PC-3 (cell line): ENCODE data around the gene KRTAP4-3. TPM values are rescaled to one million over a fixed set of nuclear protein-coding genes. Genes with fewer than 3 reads are reported as not detected.
"Not testable (repeated sequence)": the region's sequence is repeated elsewhere in the genome, so short reads cannot be mapped to it uniquely, and the experiment has no call there.

Experiments used
- ATAC-seq: fragments of 200-7000 bp; cut with Tn5 transposase; 2 replicates; pipeline ENCODE4 v1.9.1; 2020; ENCODE audit warnings: mild to moderate bottlenecking, moderate library complexity
- BruUV-seq: library from RNA; stranded (reverse); fragments of 400-500 nt; replicated peaks from 2 replicates; lab custom pipeline; 2021; lab: Mats Ljungman, UMichigan
- CTCF ChIA-PET: fragments of 300-600 bp; sonication (Branson Sonifier 250); formaldehyde crosslinking; loops from one replicate; lab custom pipeline; 2022; ENCODE audit warnings: antibody characterized with exemption; lab: Charles Lee
- POLR2A ChIA-PET: fragments of 300-600 bp; sonication (Branson Sonifier 250); formaldehyde crosslinking; loops from one replicate; lab custom pipeline; 2022; ENCODE audit warnings: antibody characterized with exemption; ENCODE audit not compliant: unreplicated experiment; lab: Charles Lee
- DNase-seq: peaks from one replicate; pipeline ENCODE4 v3.0.0-alpha.2; 2015
- H2AFZ ChIP-seq: fragments of 300-600 bp; sonication (generic); 2 replicates; pipeline ENCODE4 v1.6.0; 2016; ENCODE audit warnings: antibody characterized with exemption, low read length
- H3F3A ChIP-seq: fragments of 300-600 bp; sonication (generic); one replicate; pipeline ENCODE4 v1.6.0; 2017; ENCODE audit warnings: antibody characterized with exemption, low read length, control low read depth, mild to moderate bottlenecking; ENCODE audit not compliant: unreplicated experiment
- H3K27ac ChIP-seq: fragments of 300-600 bp; sonication (generic); 2 replicates; pipeline ENCODE4 v1.5.1; 2016; ENCODE audit warnings: mild to moderate bottlenecking, low read length
- H3K27me3 ChIP-seq: fragments of 300-600 bp; sonication (generic); 2 replicates; pipeline ENCODE4 v1.6.1; 2016; ENCODE audit warnings: low read length, mixed read lengths
- H3K36me3 ChIP-seq: fragments of 300-600 bp; sonication (generic); 2 replicates; pipeline ENCODE4 v1.6.1; 2016; ENCODE audit warnings: low read depth, mixed run types, low read length, mixed read lengths
- H3K4me1 ChIP-seq: fragments of 300-600 bp; sonication (generic); 2 replicates; pipeline ENCODE4 v1.5.1; 2016; ENCODE audit warnings: low read length; ENCODE audit not compliant: insufficient read depth
- H3K4me2 ChIP-seq: fragments of 300-600 bp; sonication (generic); 2 replicates; pipeline ENCODE4 v1.6.0; 2016; ENCODE audit warnings: low read length
- H3K4me3 ChIP-seq: fragments of 300-600 bp; sonication (generic); 2 replicates; pipeline ENCODE4 v1.5.1; 2016; ENCODE audit warnings: mild to moderate bottlenecking, low read length, mixed read lengths
- H3K79me2 ChIP-seq: fragments of 300-600 bp; sonication (generic); 2 replicates; pipeline ENCODE4 v1.6.1; 2017; ENCODE audit warnings: low read length, mixed read lengths
- H3K9ac ChIP-seq: fragments of 300-600 bp; sonication (generic); 2 replicates; pipeline ENCODE4 v1.6.0; 2016; ENCODE audit warnings: mild to moderate bottlenecking, low read length
- H3K9me2 ChIP-seq: fragments of 300-600 bp; sonication (generic); replicated peaks from 2 replicates; pipeline ENCODE4 v1.6.1; 2016; ENCODE audit warnings: mixed run types, low read length, mixed read lengths
- H3K9me3 ChIP-seq: fragments of 300-600 bp; sonication (generic); 2 replicates; pipeline ENCODE4 v1.6.1; 2016; ENCODE audit warnings: low read length, mixed read lengths
- H4K20me1 ChIP-seq: fragments of 300-600 bp; sonication (generic); 2 replicates; pipeline ENCODE4 v1.6.1; 2016; ENCODE audit warnings: low read length, mixed read lengths
- EZH2 ChIP-seq: fragments of 300-600 bp; sonication (generic); IDR thresholded peaks from one replicate; pipeline ENCODE4 v1.6.1; 2017; ENCODE audit warnings: antibody characterized with exemption, mild to moderate bottlenecking, low read length; ENCODE audit not compliant: unreplicated experiment
- EZH2phosphoT487 ChIP-seq: fragments of 300-600 bp; sonication (generic); IDR thresholded peaks from 2 replicates; pipeline ENCODE4 v1.6.1; 2018; ENCODE audit warnings: mild to moderate bottlenecking, antibody characterized with exemption, low read length, borderline replicate concordance
- intact Hi-C: fragments of 100-400 bp; cut with micrococcal nuclease; formaldehyde crosslinking; loops from 2 replicates; pipeline ENCODE4 v1.9.0; 2023
- total RNA-seq: library from RNA; depleted of rRNA; stranded (reverse); fragments of >200 nt; gene quantifications from 2 replicates; pipeline ENCODE4 v1.2.3, GENCODE V29; 2014
- TF ChIP-seq, protein P1 (sequence below): fragments of 300-600 bp; sonication (generic); conservative IDR thresholded peaks from 2 replicates; pipeline ENCODE4 v1.5.1; 2017; ENCODE audit warnings: antibody characterized with exemption, low read depth, mild to moderate bottlenecking, low read length

KRTAP4-3 gene
- total RNA-seq, 1 experiment from 2014 or later: not detected

DNA sequence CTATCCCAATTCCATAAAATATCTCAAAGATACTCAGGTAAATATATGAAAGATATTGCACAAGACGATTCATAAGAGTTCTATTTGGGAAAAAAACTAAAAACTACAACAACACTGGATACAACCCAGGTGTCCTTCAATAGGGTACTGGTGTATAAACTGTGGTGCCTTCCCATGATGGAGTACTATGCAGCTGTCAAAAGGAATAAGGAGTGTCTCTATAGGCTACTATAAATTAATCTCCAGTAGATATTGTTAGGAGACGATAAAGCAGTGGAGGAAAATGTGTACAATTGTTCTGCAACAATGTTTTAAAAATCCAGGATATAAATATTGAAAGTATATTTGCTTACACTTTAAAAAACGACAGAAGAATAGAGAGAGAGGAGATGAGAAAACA, 41.6 kb downstream of the KRTAP4-3 start:
- intact Hi-C loops: no loop called here
- H2AFZ ChIP-seq: no peak overlapping the region
- no TSS peak for BruUV-seq
- H3K4me3 ChIP-seq: no peak overlapping the region
- no peak for TF ChIP-seq EZH2
- H3F3A ChIP-seq: peaks cover under 1% of the 10 kb centered on the region
- no peak overlapping the region for H3K9ac ChIP-seq
- ATAC-seq: no peak
- no peaks in the 10 kb centered on the region for H4K20me1 ChIP-seq
- H3K9me2 ChIP-seq: no peaks in the 10 kb centered on the region
- H3K36me3 ChIP-seq: no peaks in the 10 kb centered on the region
- no peaks in the 10 kb centered on the region for H3K79me2 ChIP-seq
- H3K27ac ChIP-seq: no peak overlapping the region
- DNase-seq: no peak
- POLR2A ChIA-PET: no interaction called here
- H3K4me1 ChIP-seq: peaks cover 9% of the 10 kb centered on the region
- H3K9me3 ChIP-seq: no peaks in the 10 kb centered on the region
- no peaks in the 10 kb centered on the region for H3K27me3 ChIP-seq
- H3K4me2 ChIP-seq: no peak overlapping the region
- CTCF ChIA-PET: no interaction called here

- no peak overlapping the region for H2AFZ ChIP-seq
- CTCF ChIA-PET: no interaction called here
- H3K79me2 ChIP-seq: no peaks in the 10 kb centered on the region
- POLR2A ChIA-PET: interaction anchor here (0.7 kb wide), 1 partner anchor 403 kb away, joined by 3 read pairs; no protein-coding TSS in a partner anchor
- no peaks in the 10 kb centered on the region for H3F3A ChIP-seq
- H3K9me2 ChIP-seq: no peaks in the 10 kb centered on the region
- no peak overlapping the region for H3K9ac ChIP-seq
- BruUV-seq: no TSS peak
- ATAC-seq (no peak), DNase-seq (no peak)
- no peaks in the 10 kb centered on the region for H3K27me3 ChIP-seq
- no peaks in the 10 kb centered on the region for H4K20me1 ChIP-seq
- TF ChIP-seq EZH2 (no peak), EZH2phosphoT487 (no peak)
- TF ChIP-seq, protein P1, sequence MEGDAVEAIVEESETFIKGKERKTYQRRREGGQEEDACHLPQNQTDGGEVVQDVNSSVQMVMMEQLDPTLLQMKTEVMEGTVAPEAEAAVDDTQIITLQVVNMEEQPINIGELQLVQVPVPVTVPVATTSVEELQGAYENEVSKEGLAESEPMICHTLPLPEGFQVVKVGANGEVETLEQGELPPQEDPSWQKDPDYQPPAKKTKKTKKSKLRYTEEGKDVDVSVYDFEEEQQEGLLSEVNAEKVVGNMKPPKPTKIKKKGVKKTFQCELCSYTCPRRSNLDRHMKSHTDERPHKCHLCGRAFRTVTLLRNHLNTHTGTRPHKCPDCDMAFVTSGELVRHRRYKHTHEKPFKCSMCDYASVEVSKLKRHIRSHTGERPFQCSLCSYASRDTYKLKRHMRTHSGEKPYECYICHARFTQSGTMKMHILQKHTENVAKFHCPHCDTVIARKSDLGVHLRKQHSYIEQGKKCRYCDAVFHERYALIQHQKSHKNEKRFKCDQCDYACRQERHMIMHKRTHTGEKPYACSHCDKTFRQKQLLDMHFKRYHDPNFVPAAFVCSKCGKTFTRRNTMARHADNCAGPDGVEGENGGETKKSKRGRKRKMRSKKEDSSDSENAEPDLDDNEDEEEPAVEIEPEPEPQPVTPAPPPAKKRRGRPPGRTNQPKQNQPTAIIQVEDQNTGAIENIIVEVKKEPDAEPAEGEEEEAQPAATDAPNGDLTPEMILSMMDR: no peak
- H3K36me3 ChIP-seq: no peaks in the 10 kb centered on the region
- H3K4me1 ChIP-seq: no peaks in the 10 kb centered on the region
- intact Hi-C loops: no loop called here
- H3K4me2 ChIP-seq: no peak overlapping the region
- no peaks in the 10 kb centered on the region for H3K9me3 ChIP-seq
- H3K4me3 ChIP-seq: no peak overlapping the region
- no peak overlapping the region for H3K27ac ChIP-seq
Measured at GRCh38 chr17:41125064-41125463, 43.0 kb downstream of the KRTAP4-3 start.

DNA sequence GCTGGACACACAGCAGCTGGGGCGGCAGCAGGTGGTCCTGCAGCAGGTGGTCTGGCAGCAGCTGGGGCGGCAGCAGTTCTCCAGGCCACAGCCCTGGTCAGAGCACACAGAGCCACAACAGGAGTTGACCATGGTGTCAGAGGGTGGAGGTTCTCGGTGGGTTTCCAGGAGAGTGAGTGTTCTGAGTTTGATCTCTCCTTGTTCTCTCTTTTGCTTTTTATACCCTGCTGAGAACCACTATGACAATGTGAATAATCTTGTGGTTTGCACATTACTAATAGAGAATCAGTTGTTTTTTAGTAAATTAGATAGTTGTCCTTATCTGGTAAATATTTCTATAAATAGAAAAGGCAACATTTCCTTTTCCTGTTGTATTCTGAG, 44.0 kb downstream of the KRTAP4-3 start, which contains the start of gene KRTAP4-12:
KRTAP4-12 (minus strand) TSS at position 192 of the 381 bp plus-strand sequence; CDS start at position 132, 60 bp downstream.
- CTCF ChIA-PET, H4K20me1 ChIP-seq, intact Hi-C loops, H3K27ac ChIP-seq, H3F3A ChIP-seq, H3K4me2 ChIP-seq, H3K4me1 ChIP-seq, POLR2A ChIA-PET, H3K9ac ChIP-seq, BruUV-seq, H2AFZ ChIP-seq, H3K9me2 ChIP-seq, DNase-seq, ATAC-seq, H3K36me3 ChIP-seq, H3K9me3 ChIP-seq, H3K79me2 ChIP-seq, H3K27me3 ChIP-seq, H3K4me3 ChIP-seq: not testable (repeated sequence)

DNA sequence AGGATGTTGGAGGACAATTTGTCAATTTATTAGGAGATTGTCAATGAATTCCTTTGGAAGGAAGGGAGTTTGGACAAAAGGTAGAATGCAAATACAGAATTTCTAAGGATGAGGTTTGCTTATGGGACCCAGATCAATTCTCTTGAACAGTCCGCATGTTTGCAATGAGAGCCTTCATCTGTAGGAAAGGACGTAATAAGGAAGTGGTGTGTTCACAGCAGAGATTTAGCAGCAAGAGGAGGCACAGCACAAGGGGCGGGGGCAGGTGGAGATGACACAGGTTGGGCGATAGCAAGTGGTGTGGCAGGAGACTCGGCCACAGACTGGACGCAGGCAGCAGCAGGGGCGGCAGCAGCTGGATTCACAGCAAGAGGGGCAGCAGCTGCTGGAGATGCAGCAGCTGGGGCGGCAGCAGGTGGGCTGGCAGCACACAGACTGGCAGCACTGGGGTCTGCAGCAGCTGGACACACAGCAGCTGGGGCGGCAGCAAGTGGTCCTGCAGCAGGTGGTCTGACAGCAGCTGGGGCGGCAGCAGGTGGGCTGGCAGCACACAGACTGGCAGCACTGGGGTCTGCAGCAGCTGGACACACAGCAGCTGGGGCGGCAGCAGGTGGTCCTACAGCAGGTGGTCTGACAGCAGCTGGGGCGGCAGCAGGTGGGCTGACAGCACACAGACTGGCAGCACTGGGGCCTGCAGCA, 44.6 kb downstream of the KRTAP4-3 start:
- H3K9ac ChIP-seq, DNase-seq, H2AFZ ChIP-seq, H3K4me1 ChIP-seq, H4K20me1 ChIP-seq, H3K27ac ChIP-seq, H3K27me3 ChIP-seq, intact Hi-C loops, BruUV-seq, H3K9me2 ChIP-seq, H3K4me2 ChIP-seq, H3F3A ChIP-seq, CTCF ChIA-PET, H3K4me3 ChIP-seq, H3K9me3 ChIP-seq, ATAC-seq, H3K36me3 ChIP-seq, POLR2A ChIA-PET, H3K79me2 ChIP-seq: not testable (repeated sequence)
